ENCODE measurements around the gene NHLRC4. TPM values are rescaled to one million over a fixed set of nuclear protein-coding genes. Genes with fewer than 3 reads are reported as not detected.

The NHLRC4 gene
- polyA plus RNA-seq, 1 of the 3 experiments (the other 2 are of a cell fraction): 0.69 TPM

GRCh38 chr16:552171-552570 is 14.6 kb upstream of the NHLRC4 start:
- Histone ChIP-seq H3F3A (replicated peaks; ENCODE audit: insufficient read depth) (peaks cover 2% of the 10 kb centered on the region), H3K4me2 (no peak overlapping the region), H3K79me2 (ENCODE audit: insufficient read depth) (no peaks in the 10 kb centered on the region), H3K9ac (no peak overlapping the region), H3K27ac (ENCODE audit: low read depth in 2 of 2, low read length in 1 of 2) (no peak overlapping the region), H2AFZ (ENCODE audit: low read depth) (no peak overlapping the region), H3K36me3 (replicated peaks in 1 of 2; ENCODE audit: control insufficient read depth in 1 of 2, insufficient read depth in 2 of 2, low read length in 1 of 2) (peaks cover 0 to 28% of the 10 kb centered on the region in 2 experiments), H3K4me3 (ENCODE audit: low read depth in 2 of 2, low read length in 1 of 2) (no peak overlapping the region), H3K9me3 (no peaks in the 10 kb centered on the region), H4K20me1 (ENCODE audit: insufficient read depth) (no peaks in the 10 kb centered on the region), H3K27me3 (ENCODE audit: insufficient read depth) (no peaks in the 10 kb centered on the region), H3K4me1 (ENCODE audit: control insufficient read depth in 1 of 2, insufficient read depth in 2 of 2, low read depth in 1 of 2, low read length in 1 of 2) (peaks cover 0 to 9% of the 10 kb centered on the region in 2 experiments; a peak in 1 of 4 replicates), H3K9me2 (no peaks in the 10 kb centered on the region)
- no peak for DNase-seq
- WGBS (ENCODE audit: low lambda C conversion rate): 99% methylated on average over 17 of the region's 35 CpGs
- CTCF ChIA-PET: no interaction called here
- TF ChIP-seq EP300 (IDR thresholded peaks at IDR 0.05; ENCODE audit: borderline replicate concordance in 1 of 2, low read depth in 1 of 2, low read length in 1 of 2): no peak
- TF ChIP-seq SMC3 (IDR thresholded peaks at IDR 0.05; ENCODE audit: low read depth, low read length): no peak
- TF ChIP-seq MEF2A (IDR thresholded peaks at IDR 0.05; ENCODE audit: borderline replicate concordance, low read depth): no peak
- no peak for TF ChIP-seq MXI1 (IDR thresholded peaks at IDR 0.05; ENCODE audit: low read depth, low read length)
- no peak for TF ChIP-seq FOXJ3 (CRISPR knock-in tag; IDR thresholded peaks at IDR 0.05)
- POLR2A ChIA-PET: no interaction called here

GRCh38 chr16:553601-554296 is 13.1 kb upstream of the NHLRC4 start:
- no peaks in the 10 kb centered on the region for H3K9me3 ChIP-seq
- H3K9me2 ChIP-seq: no peaks in the 10 kb centered on the region
- no peak overlapping the region for H3K9ac ChIP-seq
- no peak for DNase-seq
- H3K4me1 ChIP-seq (ENCODE audit: control insufficient read depth in 1 of 2, insufficient read depth in 2 of 2, low read depth in 1 of 2, low read length in 1 of 2): peaks cover 0 to 9% of the 10 kb centered on the region in 2 experiments; a peak in 1 of 4 replicates
- ChIA-PET CTCF (interaction anchor here (1.2 kb wide), 1 partner anchor 11 kb away, joined by 3 read pairs; no protein-coding TSS in a partner anchor), POLR2A (no interaction called here)
- H3K27me3 ChIP-seq (ENCODE audit: insufficient read depth): 0 out of 2 replicates have a peak, but pooled peaks cover 5% of the 10 kb centered on the region
- H3K4me3 ChIP-seq (ENCODE audit: low read depth in 2 of 2, low read length in 1 of 2): no peak overlapping the region
- peaks cover 2% of the 10 kb centered on the region for H3F3A ChIP-seq (replicated peaks; ENCODE audit: insufficient read depth)
- no peak overlapping the region for H3K4me2 ChIP-seq
- H4K20me1 ChIP-seq (ENCODE audit: insufficient read depth): no peaks in the 10 kb centered on the region
- no peak overlapping the region for H2AFZ ChIP-seq (ENCODE audit: low read depth)
- H3K79me2 ChIP-seq (ENCODE audit: insufficient read depth): no peaks in the 10 kb centered on the region
- peaks cover 0 to 18% of the 10 kb centered on the region in 2 experiments for H3K36me3 ChIP-seq (replicated peaks in 1 of 2; ENCODE audit: control insufficient read depth in 1 of 2, insufficient read depth in 2 of 2, low read length in 1 of 2)
- H3K27ac ChIP-seq (ENCODE audit: low read depth in 2 of 2, low read length in 1 of 2): no peak overlapping the region
- TF ChIP-seq GABPA (IDR thresholded peaks at IDR 0.05; ENCODE audit: low read depth) (no peak), EP300 (IDR thresholded peaks at IDR 0.05; ENCODE audit: borderline replicate concordance in 1 of 2, low read depth in 1 of 2, low read length in 1 of 2) (no peak), USF2 (IDR thresholded peaks at IDR 0.05; ENCODE audit: borderline replicate concordance, low read depth, low read length) (no peak), SMC3 (IDR thresholded peaks at IDR 0.05; ENCODE audit: low read depth, low read length) (no peak), TCF12 (IDR thresholded peaks at IDR 0.05) (no peak), FOSL2 (IDR thresholded peaks at IDR 0.05; ENCODE audit: borderline replicate concordance, low read depth) (no peak), YY1 (IDR thresholded peaks at IDR 0.05; ENCODE audit: low read depth) (no peak), MEF2A (IDR thresholded peaks at IDR 0.05; ENCODE audit: borderline replicate concordance, low read depth) (no peak), FOXJ3 (CRISPR knock-in tag; IDR thresholded peaks at IDR 0.05) (no peak), FOXM1 (IDR thresholded peaks at IDR 0.05; ENCODE audit: low read depth) (no peak), TEAD4 (IDR thresholded peaks at IDR 0.05; ENCODE audit: borderline replicate concordance, insufficient read depth) (no peak), RCOR1 (IDR thresholded peaks at IDR 0.05; ENCODE audit: low read length) (no peak), USF1 (IDR thresholded peaks at IDR 0.05; ENCODE audit: borderline replicate concordance, low read depth) (no peak), IRF3 (IDR thresholded peaks at IDR 0.05; ENCODE audit: low read depth, low read length) (no peak), POLR2AphosphoS5 (IDR thresholded peaks at IDR 0.05; ENCODE audit: low read depth, low read length) (no peak), NFIC (IDR thresholded peaks at IDR 0.05; ENCODE audit: borderline replicate concordance) (no peak), JUND (IDR thresholded peaks at IDR 0.05) (no peak), PBX3 (IDR thresholded peaks at IDR 0.05) (no peak), ELF1 (IDR thresholded peaks at IDR 0.05) (no peak)
- 82% methylated on average over 10 of the region's 33 CpGs for WGBS (ENCODE audit: low lambda C conversion rate)
